Endothelial cell of umbilical vein (primary cell): ENCODE data around the gene ELP4. TPM values are rescaled to one million over a fixed set of nuclear protein-coding genes. Genes with fewer than 3 reads are reported as not detected.
"Not testable (repeated sequence)": the region's sequence is repeated elsewhere in the genome, so short reads cannot be mapped to it uniquely, and the experiment has no call there.

Experiments used
- BruUV-seq: library from RNA; stranded (reverse); fragments of 400-500 nt; replicated peaks from 2 replicates; lab custom pipeline; 2021; lab: Mats Ljungman, UMichigan
- CTCF ChIA-PET: fragments of 300-600, 350-600 bp; sonication (Branson Sonifier 250); formaldehyde crosslinking; loops from one replicate; lab custom pipeline; 2021; ENCODE audit warnings: antibody characterized with exemption, inconsistent platforms; lab: Charles Lee
- POLR2A ChIA-PET: fragments of 300-600, 350-600 bp; sonication (Branson Sonifier 250); formaldehyde crosslinking; loops from one replicate; lab custom pipeline; 2021; ENCODE audit warnings: antibody characterized with exemption, inconsistent platforms; lab: Charles Lee
- DNase-seq: peaks from one replicate; pipeline ENCODE4 v3.0.0-alpha.2; 2011; ENCODE audit warnings: low read depth, low spot score
- FAIRE-seq: peaks from 2 replicates; lab custom pipeline; 2011; peaks lifted over from hg19 to GRCh38; lab: Jason Lieb, UNC
- H2AFZ ChIP-seq: 2 replicates; pipeline ENCODE4 v1.6.0; 2012; ENCODE audit warnings: low read depth, low read length, control low read depth, inconsistent platforms
- H3K27ac ChIP-seq: 2 replicates; pipeline ENCODE4 v1.5.1; 2011; ENCODE audit warnings: low read depth, mild to moderate bottlenecking, control low read depth, low read length, moderate library complexity; ENCODE audit not compliant: insufficient read depth
- H3K27me3 ChIP-seq, 2 experiments: 2 replicates each; pipeline versions ENCODE4 v1.6.0 to v1.6.1; 2011; ENCODE audit warnings: low read length in 2 of 2, mixed read lengths in 1 of 2; ENCODE audit not compliant: control insufficient read depth in 2 of 2, insufficient read depth in 2 of 2
- H3K36me3 ChIP-seq, 2 experiments: 2 replicates in 1 of 2; 3 replicates in 1 of 2; pipeline ENCODE4 v1.5.1; 2011; ENCODE audit warnings: low read length in 2 of 2, mild to moderate bottlenecking in 1 of 2, moderate library complexity in 1 of 2; ENCODE audit not compliant: control insufficient read depth in 2 of 2, insufficient read depth in 2 of 2; ENCODE audit errors: extremely low read depth in 1 of 2
- H3K4me1 ChIP-seq: 3 replicates; pipeline ENCODE4 v1.5.1; 2011; ENCODE audit warnings: mild to moderate bottlenecking, low read length; ENCODE audit not compliant: control insufficient read depth, insufficient read depth; ENCODE audit errors: extremely low read depth
- H3K4me2 ChIP-seq: 2 replicates; pipeline ENCODE4 v1.6.1; 2011; ENCODE audit warnings: low read length, control low read depth, mixed read lengths; ENCODE audit not compliant: insufficient read depth
- H3K4me3 ChIP-seq, 3 experiments: fragments of 200-600 bp in 1 of 3; sonication (generic), shearing (Covaris generic) in 1 of 3; replicated peaks in 1 of 3; 2 replicates each; pipeline ENCODE4 v1.5.1; 2011 to 2016; ENCODE audit warnings: control low read depth in 3 of 3, low read length in 3 of 3, mild to moderate bottlenecking in 2 of 3, inconsistent platforms in 1 of 3, low read depth in 1 of 3, moderate library complexity in 1 of 3; ENCODE audit not compliant: insufficient read depth in 1 of 3
- H3K79me2 ChIP-seq: 2 replicates; pipeline ENCODE4 v1.6.0; 2012; ENCODE audit warnings: low read length, inconsistent platforms; ENCODE audit not compliant: control insufficient read depth, insufficient read depth
- H3K9ac ChIP-seq: replicated peaks from 2 replicates; pipeline ENCODE3; 2011; ENCODE audit warnings: low read length, control low read depth; ENCODE audit not compliant: insufficient read depth; ENCODE audit errors: extremely low read depth
- H3K9me1 ChIP-seq: replicated peaks from 3 replicates; pipeline ENCODE4 v1.6.0; 2011; ENCODE audit warnings: mild to moderate bottlenecking, low read length; ENCODE audit not compliant: control insufficient read depth, insufficient read depth; ENCODE audit errors: extremely low read depth
- H3K9me3 ChIP-seq: replicated peaks from 2 replicates; pipeline ENCODE4 v1.5.1; 2012; ENCODE audit warnings: low read length, inconsistent platforms; ENCODE audit not compliant: control insufficient read depth, insufficient read depth
- H4K20me1 ChIP-seq: replicated peaks from 2 replicates; pipeline ENCODE3; 2011; ENCODE audit warnings: mild to moderate bottlenecking, low read length; ENCODE audit not compliant: control insufficient read depth, insufficient read depth; ENCODE audit errors: extremely low read depth
- CTCF ChIP-seq, 2 donors: IDR thresholded peaks; 1 replicate in 1 of 2; 2 replicates in 1 of 2; pipeline ENCODE4 v1.5.1; 2011; ENCODE audit warnings: low read length in 2 of 2, mild to moderate bottlenecking in 2 of 2, moderate library complexity in 2 of 2, control low read depth in 1 of 2, inconsistent platforms in 1 of 2, low read depth in 1 of 2; ENCODE audit not compliant: insufficient read depth in 1 of 2; ENCODE audit errors: extremely low read depth in 1 of 2
- EZH2 ChIP-seq: IDR thresholded peaks from 2 replicates; pipeline ENCODE4 v1.6.1; 2012; ENCODE audit warnings: borderline replicate concordance, low read depth, mild to moderate bottlenecking, moderate library complexity, low read length, inconsistent platforms; ENCODE audit not compliant: severe bottlenecking
- FOS ChIP-seq: IDR thresholded peaks from 2 replicates; pipeline ENCODE4 v1.6.1; 2011; ENCODE audit warnings: mild to moderate bottlenecking, low read length, moderate library complexity, borderline replicate concordance; ENCODE audit not compliant: insufficient read depth
- GATA2 ChIP-seq: IDR thresholded peaks from 2 replicates; pipeline ENCODE4 v1.7.0; 2011; ENCODE audit warnings: low read depth, mild to moderate bottlenecking, moderate library complexity, mixed read lengths, low read length; ENCODE audit not compliant: insufficient read length, insufficient read depth
- JUN ChIP-seq: IDR thresholded peaks from 2 replicates; pipeline ENCODE4 v1.6.1; 2011; ENCODE audit warnings: borderline replicate concordance, low read depth; ENCODE audit not compliant: insufficient read length, insufficient read depth
- MAX ChIP-seq: IDR thresholded peaks from 2 replicates; pipeline ENCODE4 v1.6.1; 2011; ENCODE audit not compliant: insufficient read depth, insufficient read length
- MYC ChIP-seq: IDR thresholded peaks from one replicate; pipeline ENCODE4 v1.6.1; 2011; ENCODE audit warnings: mild to moderate bottlenecking, low read depth, low read length
- POLR2A ChIP-seq: IDR thresholded peaks from 2 replicates; pipeline ENCODE4 v1.6.1; 2012; ENCODE audit warnings: low read depth, mild to moderate bottlenecking, control low read depth, low read length
- POLR2AphosphoS5 ChIP-seq: IDR thresholded peaks from 2 replicates; pipeline ENCODE4 v1.6.1; 2012; ENCODE audit warnings: low read depth, mild to moderate bottlenecking, control low read depth, low read length, moderate library complexity; ENCODE audit not compliant: insufficient read depth
- dilution Hi-C: fragments of 300-500 bp; cut with MboI; formaldehyde crosslinking; loops from one replicate; pipeline ENCODE4 v1.15.0; 2019; ENCODE audit warnings: low sequenced_read_pairs; ENCODE audit not compliant: extremely low pct_ligation_motif_present
- intact Hi-C: fragments of 100-400 bp; cut with micrococcal nuclease; formaldehyde crosslinking; loops from one replicate; pipeline ENCODE4 v1.10.0; 2022
- polyA plus RNA-seq, 4 experiments: library from polyadenylated mRNA; depleted of rRNA in 3 of 4; stranded (reverse) in 3 of 4; unstranded in 1 of 4; fragments of >200 nt; gene quantifications; 2 replicates each; pipeline versions ENCODE4 v1.2.1 to v1.2.3, GENCODE V29; 2011 to 2012; ENCODE audit warnings: missing spikeins in 1 of 4
- total RNA-seq: library from RNA; stranded (reverse); gene quantifications from 2 replicates; pipeline ENCODE4 v1.2.3, GENCODE V29; 2021

Gene ELP4
- total and polyA plus RNA-seq, 2 donors (not counting 3 experiments of a cell fraction or from before 2014, with no cell fraction given) = 11.6 to 16.3 TPM

- intact Hi-C loops, H3K9me1 ChIP-seq, CTCF ChIA-PET, H3K79me2 ChIP-seq, H3K4me1 ChIP-seq, FAIRE-seq, DNase-seq, H3K4me2 ChIP-seq, H3K9me3 ChIP-seq, BruUV-seq, H3K9ac ChIP-seq, H2AFZ ChIP-seq, H4K20me1 ChIP-seq, H3K36me3 ChIP-seq, dilution Hi-C loops, H3K4me3 ChIP-seq, H3K27ac ChIP-seq, H3K27me3 ChIP-seq, POLR2A ChIA-PET: not testable (repeated sequence)
Measured at GRCh38 chr11:31579412-31579811, 69.8 kb downstream of the ELP4 start.

- no peaks in the 10 kb centered on the region for H3K27me3 ChIP-seq
- no peak overlapping the region for H2AFZ ChIP-seq
- no peak for DNase-seq
- dilution Hi-C loops (no loop called here), intact Hi-C loops (no loop called here)
- ChIA-PET POLR2A (no interaction called here), CTCF (interaction anchor here (1.3 kb wide), 1 partner anchor 59 kb away, joined by 3 read pairs; no protein-coding TSS in a partner anchor)
- H3K4me1 ChIP-seq = no peaks in the 10 kb centered on the region
- H3K9me3 ChIP-seq = no peaks in the 10 kb centered on the region
- H3K36me3 ChIP-seq = no peaks in the 10 kb centered on the region
- no peak for FAIRE-seq
- H3K79me2 ChIP-seq = no peaks in the 10 kb centered on the region
- H3K4me2 ChIP-seq = no peak overlapping the region
- H3K4me3 ChIP-seq = no peak overlapping the region
- H4K20me1 ChIP-seq = no peaks in the 10 kb centered on the region
- TF ChIP-seq MYC = no peak
- no peak for TF ChIP-seq POLR2A
- no peak for TF ChIP-seq GATA2
- no peak for TF ChIP-seq EZH2
- no peak for TF ChIP-seq FOS
- no peak for TF ChIP-seq JUN
- TF ChIP-seq POLR2AphosphoS5 = no peak
- TF ChIP-seq MAX = no peak
- TF ChIP-seq CTCF (IDR thresholded peaks at IDR 0.05; ENCODE audit: extremely low read depth in 1 of 2, insufficient read depth in 1 of 2, low read depth in 1 of 2, low read length in 2 of 2) = no peak
- no peak overlapping the region for H3K9ac ChIP-seq
- no peak overlapping the region for H3K27ac ChIP-seq
- BruUV-seq = no TSS peak
- no peaks in the 10 kb centered on the region for H3K9me1 ChIP-seq
Measured at GRCh38 chr11:31582697-31583096, 73.1 kb downstream of the ELP4 start.
